Measurements from ENCODE around the gene DHFR. TPM values are rescaled to one million over a fixed set of nuclear protein-coding genes. Genes with fewer than 3 reads are reported as not detected.

DHFR gene
- total and polyA plus RNA-seq, 2 of the 8 experiments (the other 6 are each of a cell fraction or from before 2014, with no cell fraction given): 46.4 to 88.9 TPM

GRCh38 chr5:80668016-80668969 lies 13.5 kb upstream of the DHFR start (continued):
- TF ChIP-seq RNF2 (IDR thresholded peaks at IDR 0.05; ENCODE audit: borderline replicate concordance, low read depth, low read length, missing control alignments, poor library complexity, severe bottlenecking) (no peak), BRCA1 (IDR thresholded peaks at IDR 0.05; ENCODE audit: low read depth, low read length) (no peak), SP1 (IDR thresholded peaks at IDR 0.05; ENCODE audit: low read depth, low read length) (no peak), SRF (IDR thresholded peaks at IDR 0.05; ENCODE audit: low read depth, low read length) (no peak), SIN3A (conservative IDR thresholded peaks at IDR 0.05 in 1 of 2, IDR thresholded peaks at IDR 0.05 in 1 of 2; ENCODE audit: low read depth in 1 of 2, low read length in 2 of 2) (no peak), SUZ12 (IDR thresholded peaks at IDR 0.05; ENCODE audit: low read length) (no peak), TAF1 (IDR thresholded peaks at IDR 0.05; ENCODE audit: low read depth, low read length) (no peak)
